GM19023 (cell line): ENCODE results near the gene BCL11A.

Source experiments
- ATAC-seq: cut with Tn5 transposase; IDR thresholded peaks from one replicate; pipeline ENCODE4 v1.9.1; 2021; ENCODE audit warnings: mild to moderate bottlenecking, moderate library complexity; ENCODE audit not compliant: unreplicated experiment

The BCL11A gene

GRCh38 chr2:60560734-60561644 lies 7.5 kb upstream of the BCL11A start:
- ATAC-seq, result peak; percentile 62

- no peak for ATAC-seq
Observed at GRCh38 chr2:60559880-60560279, 6.4 kb upstream of the BCL11A start.

- ATAC-seq, result no peak
Observed at GRCh38 chr2:60558536-60558935, 5.1 kb upstream of the BCL11A start.

- ATAC-seq, result no peak
Observed at GRCh38 chr2:60557486-60557864, 4.0 kb upstream of the BCL11A start.

- no peak for ATAC-seq
Observed at GRCh38 chr2:60556576-60557485, 3.4 kb upstream of the BCL11A start.

- no peak for ATAC-seq
Observed at GRCh38 chr2:60556175-60556574, 2.7 kb upstream of the BCL11A start.

GRCh38 chr2:60555783-60556139 lies 2.3 kb upstream of the BCL11A start:
- peak; percentile 11 for ATAC-seq

- peak; percentile 31 for ATAC-seq
Observed at GRCh38 chr2:60555066-60555782, 1.8 kb upstream of the BCL11A start.

- ATAC-seq, result peak; percentile 0
Observed at GRCh38 chr2:60554646-60555065, 1.2 kb upstream of the BCL11A start.

- no peak for ATAC-seq
Observed at GRCh38 chr2:60554074-60554645, 706 bp upstream of the BCL11A start.

- no peak for ATAC-seq
Observed at GRCh38 chr2:60552851-60553494, 481 bp downstream of the BCL11A start.

GRCh38 chr2:60552078-60552850 lies 1.2 kb downstream of the BCL11A start:
- ATAC-seq, result no peak

GRCh38 chr2:60551240-60552077 lies 2.0 kb downstream of the BCL11A start:
- no peak for ATAC-seq

- ATAC-seq, result no peak
Observed at GRCh38 chr2:60550984-60551239, 2.5 kb downstream of the BCL11A start.

- peak; percentile 63 for ATAC-seq
Observed at GRCh38 chr2:60550178-60550983, 3.1 kb downstream of the BCL11A start.

GRCh38 chr2:60549928-60550177 lies 3.6 kb downstream of the BCL11A start:
- peak; percentile 13 for ATAC-seq

- ATAC-seq, result peak; percentile 6
Observed at GRCh38 chr2:60549238-60549927, 4.1 kb downstream of the BCL11A start.

GRCh38 chr2:60548845-60549237 lies 4.6 kb downstream of the BCL11A start:
- no peak for ATAC-seq
